Spleen (tissue), 7 donors: ENCODE results near the gene MCM9.

Experiments
- POLR2A ChIP-seq, 3 donors: fragments of 450-650 bp; IDR thresholded peaks; one replicate each; pipeline ENCODE4 v1.5.1; 2017; ENCODE audit warnings: antibody characterized with exemption in 3 of 3, mild to moderate bottlenecking in 1 of 3
- TF ChIP-seq, protein P1 (sequence below), 11 experiments: fragments of 200-600 bp in 7 of 11; fragments of 450-650 bp in 4 of 11; sonication (generic) in 4 of 11; IDR thresholded peaks in 8 of 11; conservative IDR thresholded peaks in 3 of 11; 1 replicate in 7 of 11; 2 replicates in 4 of 11; pipeline versions ENCODE4 v1.4.0 to v1.8.0; 2016 to 2021; ENCODE audit warnings: antibody characterized with exemption in 11 of 11, inconsistent platforms in 4 of 11, mild to moderate bottlenecking in 1 of 11
- donor health status: DM: no; HTN: no; CAD: no; lungs with moderate emphysema.
- donor health status: DM: no; HTN: no; CAD: no.
- donor health status: DM: no; HTN: no; CAD: no.

DNA sequence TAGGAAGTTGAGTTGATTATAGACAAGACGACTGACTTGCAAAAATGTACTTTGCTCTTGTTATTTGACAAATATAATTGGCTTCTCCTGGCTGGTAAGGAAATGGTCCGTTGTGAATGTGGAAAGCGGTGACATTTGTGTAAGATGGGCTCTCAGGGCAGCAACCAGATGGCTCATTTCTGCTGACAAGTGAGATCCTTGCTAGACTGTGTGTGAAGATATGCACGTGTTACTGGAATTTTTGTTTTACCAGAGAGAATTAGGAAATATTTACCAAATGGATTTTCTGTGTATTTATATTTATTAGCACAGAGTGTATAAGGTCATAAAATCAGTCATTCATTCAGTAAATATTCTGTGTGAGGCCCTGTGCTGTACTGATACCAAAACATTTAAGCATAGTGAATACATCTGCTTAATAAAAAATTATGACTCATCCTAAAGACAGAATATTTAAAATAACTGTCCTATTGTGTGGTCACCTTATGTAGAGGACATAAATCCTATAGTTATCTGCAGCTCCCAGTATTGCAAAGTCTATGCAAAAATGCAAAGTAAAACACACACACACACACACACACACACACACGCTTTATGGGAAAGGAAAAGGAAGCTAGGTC lies 150.9 kb downstream of the MCM9 start:
- TF ChIP-seq, protein P1, sequence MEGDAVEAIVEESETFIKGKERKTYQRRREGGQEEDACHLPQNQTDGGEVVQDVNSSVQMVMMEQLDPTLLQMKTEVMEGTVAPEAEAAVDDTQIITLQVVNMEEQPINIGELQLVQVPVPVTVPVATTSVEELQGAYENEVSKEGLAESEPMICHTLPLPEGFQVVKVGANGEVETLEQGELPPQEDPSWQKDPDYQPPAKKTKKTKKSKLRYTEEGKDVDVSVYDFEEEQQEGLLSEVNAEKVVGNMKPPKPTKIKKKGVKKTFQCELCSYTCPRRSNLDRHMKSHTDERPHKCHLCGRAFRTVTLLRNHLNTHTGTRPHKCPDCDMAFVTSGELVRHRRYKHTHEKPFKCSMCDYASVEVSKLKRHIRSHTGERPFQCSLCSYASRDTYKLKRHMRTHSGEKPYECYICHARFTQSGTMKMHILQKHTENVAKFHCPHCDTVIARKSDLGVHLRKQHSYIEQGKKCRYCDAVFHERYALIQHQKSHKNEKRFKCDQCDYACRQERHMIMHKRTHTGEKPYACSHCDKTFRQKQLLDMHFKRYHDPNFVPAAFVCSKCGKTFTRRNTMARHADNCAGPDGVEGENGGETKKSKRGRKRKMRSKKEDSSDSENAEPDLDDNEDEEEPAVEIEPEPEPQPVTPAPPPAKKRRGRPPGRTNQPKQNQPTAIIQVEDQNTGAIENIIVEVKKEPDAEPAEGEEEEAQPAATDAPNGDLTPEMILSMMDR (IDR thresholded peaks at IDR 0.05 in 8 of 11, conservative IDR thresholded peaks at IDR 0.05 in 3 of 11), result no peak
- no peak for TF ChIP-seq POLR2A (IDR thresholded peaks at IDR 0.05)
